ENCODE results near the gene GCAT.
A peak's percentile ranks its signal among the peaks of the same experiment; 100 is the strongest.

Gene GCAT

GRCh38 chr22:37811867-37812266, 4.1 kb downstream of the GCAT start:
- DNase-seq (ENCODE audit: low read depth), result no peak

GRCh38 chr22:37812869-37813678, 5.3 kb downstream of the GCAT start:
- DNase-seq (ENCODE audit: low read depth), result no peak

- DNase-seq (ENCODE audit: low read depth), result no peak
These were observed 7.9 kb downstream of the GCAT start for GRCh38 chr22:37815593-37815992.

- DNase-seq (ENCODE audit: low read depth), result no peak
These were observed 8.9 kb downstream of the GCAT start for GRCh38 chr22:37816543-37817180.

- DNase-seq (ENCODE audit: low read depth), result peak; percentile 47
These were observed 10.1 kb downstream of the GCAT start for GRCh38 chr22:37817705-37818408.

GRCh38 chr22:37818409-37819104, 10.8 kb downstream of the GCAT start:
- DNase-seq (ENCODE audit: low read depth), result no peak

GRCh38 chr22:37819105-37819433, 11.3 kb downstream of the GCAT start:
- no peak for DNase-seq (ENCODE audit: low read depth)

- no peak for DNase-seq (ENCODE audit: low read depth)
These were observed 12.6 kb downstream of the GCAT start for GRCh38 chr22:37820350-37820749.

- DNase-seq (ENCODE audit: low read depth), result no peak
These were observed 14.5 kb downstream of the GCAT start for GRCh38 chr22:37822079-37822833.

- DNase-seq (ENCODE audit: low read depth), result no peak
These were observed 15.6 kb downstream of the GCAT start, which contains the start of gene GALR3 for GRCh38 chr22:37823134-37823985. GALR3 (plus strand) TSS chr22:37823382; CDS start chr22:37823407, 25 bp downstream.

GRCh38 chr22:37824674-37825641, 17.2 kb downstream of the GCAT start:
- peak; percentile 32 for DNase-seq (ENCODE audit: low read depth)

GRCh38 chr22:37827056-37827455, 19.3 kb downstream of the GCAT start:
- no peak for DNase-seq (ENCODE audit: low read depth)

GRCh38 chr22:37830093-37830842, 22.5 kb downstream of the GCAT start:
- DNase-seq (ENCODE audit: low read depth), result no peak

GRCh38 chr22:37831472-37831871, 23.7 kb downstream of the GCAT start:
- no peak for DNase-seq (ENCODE audit: low read depth)

GRCh38 chr22:37832022-37832857, 24.5 kb downstream of the GCAT start:
- DNase-seq (ENCODE audit: low read depth), result no peak

- DNase-seq (ENCODE audit: low read depth), result no peak
These were observed 34.5 kb downstream of the GCAT start for GRCh38 chr22:37842015-37842793.

- DNase-seq (ENCODE audit: low read depth), result peak; percentile 33
These were observed 36.0 kb downstream of the GCAT start for GRCh38 chr22:37843741-37844089.

Measured in CMK (cell line).